HL-60 (cell line): Measurements from ENCODE around the gene TPD52L1.

Experiments used
- DNase-seq, 2 experiments: peaks; one replicate each; pipeline ENCODE4 v3.0.0-alpha.2; 2010 to 2020; ENCODE audit warnings: low read depth in 1 of 2, low spot score in 1 of 2
- H3K27ac ChIP-seq: fragments of 250-450 bp; sonication (Bioruptor Pico); replicated peaks from 2 replicates; pipeline ENCODE4 v1.5.1; 2020; ENCODE audit warnings: mild to moderate bottlenecking, moderate library complexity
- H3K27me3 ChIP-seq: fragments of 250-450 bp; sonication (Bioruptor Pico); 2 replicates; pipeline ENCODE4 v1.5.1; 2021; ENCODE audit warnings: mild to moderate bottlenecking, moderate library complexity; ENCODE audit not compliant: insufficient read depth, poor library complexity, severe bottlenecking
- H3K4me3 ChIP-seq: replicated peaks from 2 replicates; pipeline ENCODE4 v1.5.1; 2011; ENCODE audit warnings: mild to moderate bottlenecking, control low read depth, low read length; ENCODE audit not compliant: insufficient read depth
- CTCF ChIP-seq: IDR thresholded peaks from one replicate; pipeline ENCODE4 v1.5.1; 2011; ENCODE audit warnings: low read length, control low read depth, inconsistent platforms; ENCODE audit not compliant: insufficient read depth
- GABPA ChIP-seq: IDR thresholded peaks from 2 replicates; pipeline ENCODE4 v1.6.1; 2012; ENCODE audit warnings: low read depth
- POLR2AphosphoS5 ChIP-seq: IDR thresholded peaks from 2 replicates; pipeline ENCODE4 v1.6.1; 2012; ENCODE audit warnings: low read depth
- REST ChIP-seq: IDR thresholded peaks from 2 replicates; pipeline ENCODE4 v1.6.1; 2012; ENCODE audit warnings: low read depth; ENCODE audit not compliant: insufficient replicate concordance
- SPI1 ChIP-seq: IDR thresholded peaks from 2 replicates; pipeline ENCODE4 v1.6.1; 2012; ENCODE audit warnings: low read depth, mild to moderate bottlenecking, borderline replicate concordance
- long read RNA-seq: library from polyadenylated mRNA; unstranded; transcript quantifications from one replicate; pipeline ENCODE4 v2.0.0, GENCODE V29; 2020

Gene TPD52L1
- long read RNA-seq, result 0 reads

GRCh38 chr6:125153391-125154117, at the start of gene TPD52L1:
TPD52L1 (plus strand) TSS chr6:125153773; CDS start chr6:125153952, 179 bp downstream.
- no peak for TF ChIP-seq GABPA
- peak; percentile 78 for TF ChIP-seq CTCF
- Histone ChIP-seq H3K4me3 (peak within 1 kb of the TSS; percentile 38), H3K27ac (no peak within 1 kb of the TSS), H3K27me3 (peaks cover 20% of the 10 kb centered on the region)
- peak; percentile 18 to 51 for DNase-seq

- Histone ChIP-seq H3K4me3 (no peak overlapping the region), H3K27me3 (peaks cover 14% of the 10 kb centered on the region)
Observed at GRCh38 chr6:125104425-125104824, 49.1 kb upstream of the TPD52L1 start.

GRCh38 chr6:125107048-125107447, 46.5 kb upstream of the TPD52L1 start:
- Histone ChIP-seq H3K27ac (no peak overlapping the region), H3K4me3 (no peak overlapping the region), H3K27me3 (no peaks in the 10 kb centered on the region)
- DNase-seq, result no peak
- TF ChIP-seq REST (no peak), GABPA (no peak), CTCF (no peak), SPI1 (no peak), POLR2AphosphoS5 (no peak)

More at GRCh38 chr6:125104425-125104824, 49.1 kb upstream of the TPD52L1 start:
- no peak overlapping the region for H3K27ac ChIP-seq
- TF ChIP-seq GABPA (no peak), CTCF (no peak)
- DNase-seq, result no peak

GRCh38 chr6:125107896-125108295, 45.7 kb upstream of the TPD52L1 start:
- DNase-seq, result no peak
- TF ChIP-seq GABPA (no peak), CTCF (no peak), SPI1 (no peak), REST (no peak), POLR2AphosphoS5 (no peak)
- Histone ChIP-seq H3K27me3 (no peaks in the 10 kb centered on the region), H3K4me3 (no peak overlapping the region), H3K27ac (no peak overlapping the region)
